Parathyroid adenoma (tissue), 2 donors: Measurements from ENCODE around the gene DDX39B.
A peak's percentile ranks its signal among the peaks of the same experiment; 100 is the strongest.

Source experiments
- H2AFZ ChIP-seq: fragments of 300-600 bp; sonication (generic); one replicate; pipeline ENCODE4 v1.7.0; 2017; ENCODE audit warnings: antibody characterized with exemption, mild to moderate bottlenecking
- H3K27ac ChIP-seq: fragments of 300-600 bp; sonication (generic); one replicate; pipeline ENCODE4 v1.7.0; 2017
- H3K27me3 ChIP-seq: fragments of 300-600 bp; sonication (generic); one replicate; pipeline ENCODE4 v1.7.0; 2017; ENCODE audit warnings: low read length; ENCODE audit not compliant: control insufficient read depth, insufficient read depth
- H3K36me3 ChIP-seq: fragments of 300-600 bp; sonication (generic); one replicate; pipeline ENCODE4 v1.7.0; 2017; ENCODE audit warnings: low read length; ENCODE audit not compliant: control insufficient read depth, insufficient read depth
- H3K4me1 ChIP-seq: fragments of 300-600 bp; sonication (generic); one replicate; pipeline ENCODE4 v1.7.0; 2017; ENCODE audit warnings: control low read depth
- H3K4me2 ChIP-seq: fragments of 300-600 bp; sonication (generic); one replicate; pipeline ENCODE4 v1.7.0; 2017; ENCODE audit warnings: low read length
- H3K4me3 ChIP-seq: fragments of 300-600 bp; sonication (generic); one replicate; pipeline ENCODE4 v1.7.0; 2017; ENCODE audit warnings: low read depth, low read length
- H3K79me2 ChIP-seq: fragments of 300-600 bp; sonication (generic); one replicate; pipeline ENCODE4 v1.7.0; 2017; ENCODE audit warnings: control low read depth
- H3K9ac ChIP-seq: fragments of 300-600 bp; sonication (generic); one replicate; pipeline ENCODE4 v1.7.0; 2017; ENCODE audit warnings: mild to moderate bottlenecking
- H3K9me3 ChIP-seq: fragments of 300-600 bp; sonication (generic); one replicate; pipeline ENCODE4 v1.7.0; 2017; ENCODE audit warnings: low read length; ENCODE audit not compliant: control insufficient read depth
- CTCF ChIP-seq: fragments of 300-600 bp; sonication (generic); IDR thresholded peaks from one replicate; pipeline ENCODE4 v1.7.0; 2017; ENCODE audit warnings: antibody characterized with exemption, mild to moderate bottlenecking
- donor health status: primary hyperparathyroidism.

The DDX39B gene

GRCh38 chr6:31581434-31582229 is 39.8 kb upstream of the DDX39B start:
- Histone ChIP-seq H3K27me3 (no peaks in the 10 kb centered on the region), H3K79me2 (no peaks in the 10 kb centered on the region), H3K27ac (peak overlapping the region; percentile 60), H3K9me3 (no peaks in the 10 kb centered on the region), H3K36me3 (no peaks in the 10 kb centered on the region), H3K4me1 (no peaks in the 10 kb centered on the region), H2AFZ (peak overlapping the region; percentile 99), H3K4me3 (peak overlapping the region; percentile 85), H3K9ac (peak overlapping the region; percentile 68), H3K4me2 (peak overlapping the region; percentile 84)
- TF ChIP-seq CTCF = no peak

GRCh38 chr6:31580807-31581433 is 39.1 kb upstream of the DDX39B start:
- Histone ChIP-seq H3K36me3 (no peaks in the 10 kb centered on the region), H3K4me2 (peak overlapping the region; percentile 84), H3K27ac (peak overlapping the region; percentile 60), H3K79me2 (no peaks in the 10 kb centered on the region), H2AFZ (peak overlapping the region; percentile 99), H3K4me3 (peak overlapping the region; percentile 85), H3K9me3 (no peaks in the 10 kb centered on the region), H3K27me3 (no peaks in the 10 kb centered on the region), H3K9ac (peak overlapping the region; percentile 68), H3K4me1 (no peaks in the 10 kb centered on the region)
- peak; percentile 99 for TF ChIP-seq CTCF

- H3K27me3 ChIP-seq = no peaks in the 10 kb centered on the region
- no peak for TF ChIP-seq CTCF
- H3K4me2 ChIP-seq = peak overlapping the region; percentile 84
- peak overlapping the region; percentile 85 for H3K4me3 ChIP-seq
- no peaks in the 10 kb centered on the region for H3K36me3 ChIP-seq
- H3K79me2 ChIP-seq = no peaks in the 10 kb centered on the region
- H3K4me1 ChIP-seq = no peaks in the 10 kb centered on the region
- H3K27ac ChIP-seq = no peak overlapping the region
- no peaks in the 10 kb centered on the region for H3K9me3 ChIP-seq
- no peak overlapping the region for H3K9ac ChIP-seq
- H2AFZ ChIP-seq = peak overlapping the region; percentile 99
Measured at GRCh38 chr6:31580438-31580740, 38.6 kb upstream of the DDX39B start.

GRCh38 chr6:31579546-31580437 is 38.0 kb upstream of the DDX39B start:
- no peak for TF ChIP-seq CTCF
- no peaks in the 10 kb centered on the region for H3K27me3 ChIP-seq
- no peaks in the 10 kb centered on the region for H3K36me3 ChIP-seq
- no peak overlapping the region for H2AFZ ChIP-seq
- no peak overlapping the region for H3K4me2 ChIP-seq
- no peak overlapping the region for H3K4me3 ChIP-seq
- H3K9ac ChIP-seq = no peak overlapping the region
- no peaks in the 10 kb centered on the region for H3K9me3 ChIP-seq
- no peak overlapping the region for H3K27ac ChIP-seq
- no peaks in the 10 kb centered on the region for H3K4me1 ChIP-seq
- H3K79me2 ChIP-seq = no peaks in the 10 kb centered on the region
